Measurements from ENCODE around the gene DNASE1L2.

Gene DNASE1L2

DNA sequence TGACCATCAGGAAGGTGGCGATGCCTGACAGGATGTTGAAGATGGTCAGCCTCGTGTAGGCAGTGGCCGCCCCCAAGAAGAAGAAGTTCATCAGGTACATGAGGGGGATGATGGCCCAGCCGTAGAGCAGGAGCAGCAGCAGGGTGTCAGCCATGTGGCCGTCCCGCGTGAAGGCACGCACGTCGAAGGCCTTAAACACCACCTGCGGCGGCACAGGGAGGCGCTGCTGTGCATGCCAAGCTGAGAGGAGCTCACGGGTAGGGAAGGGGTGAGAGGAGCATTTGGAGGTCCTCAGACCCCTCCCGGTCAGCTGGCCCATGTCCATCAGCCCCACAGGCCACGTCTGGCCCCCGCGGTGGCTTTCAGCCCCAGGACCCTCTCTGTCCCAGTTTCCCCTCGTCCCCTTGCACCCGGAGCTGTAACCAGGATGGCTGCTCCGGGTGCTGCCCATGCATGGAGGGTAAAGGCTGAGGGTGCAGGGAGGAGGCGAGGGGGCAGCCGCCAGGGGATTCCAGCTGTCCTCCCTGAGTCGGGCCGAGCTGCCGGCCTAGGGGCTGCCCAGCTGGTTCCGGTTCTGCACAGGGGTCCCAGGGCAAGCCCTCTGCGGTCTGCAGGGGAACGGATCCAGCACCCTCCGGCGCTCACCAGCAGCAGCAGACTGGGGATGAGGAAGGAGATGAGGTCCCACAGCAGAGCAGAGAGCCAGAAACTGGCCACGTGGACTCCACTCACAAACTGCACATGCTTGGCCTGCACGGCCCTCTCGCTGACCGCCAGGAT, 48.7 kb downstream of the DNASE1L2 start:
- DNase-seq (ENCODE audit: low spot score) (no peak), FAIRE-seq (no peak)

DNA sequence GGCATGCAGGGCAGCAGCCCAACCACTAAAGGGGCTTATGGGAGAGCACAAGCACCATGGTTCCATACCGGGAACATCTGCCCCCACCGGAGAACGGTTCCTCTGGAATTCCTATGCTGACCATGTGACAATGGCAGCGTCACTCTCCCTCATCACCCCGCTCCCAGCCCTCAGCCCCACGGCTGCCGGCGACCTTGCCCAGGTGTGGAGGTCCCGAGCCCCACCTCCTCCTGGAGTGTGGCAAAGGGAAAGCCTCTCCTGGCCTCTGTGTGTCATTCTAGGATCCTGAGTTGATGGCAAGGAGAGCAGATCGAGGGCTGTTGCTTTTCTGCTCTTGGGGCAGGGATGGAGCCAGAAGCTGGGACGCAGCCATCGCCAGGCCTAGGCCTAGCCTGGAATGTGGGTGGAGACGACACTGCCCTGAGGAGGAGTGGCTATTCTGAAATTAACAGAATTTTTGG, 49.5 kb downstream of the DNASE1L2 start:
- FAIRE-seq (no peak), DNase-seq (ENCODE audit: low spot score) (no peak)

DNA sequence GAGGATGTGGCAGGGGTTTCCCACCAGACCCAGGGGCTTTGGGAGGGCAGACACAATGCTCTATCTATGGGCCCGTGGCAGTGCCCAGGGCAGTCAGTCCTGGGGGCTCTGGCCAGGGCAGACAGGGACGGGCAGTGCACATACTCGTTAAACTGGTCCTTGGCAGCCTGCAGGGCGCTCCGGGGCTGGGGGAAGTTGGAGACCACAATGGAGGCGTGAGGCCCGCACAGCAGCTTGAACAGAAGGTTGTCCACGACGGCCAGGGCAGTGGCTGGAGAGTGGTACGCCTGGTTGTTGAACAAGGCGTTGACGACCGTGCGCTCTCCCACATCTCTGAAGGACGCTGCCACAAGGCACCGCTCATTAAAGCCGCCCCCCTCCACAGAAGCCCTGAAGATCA, 50.3 kb downstream of the DNASE1L2 start:
- DNase-seq (ENCODE audit: low spot score) (no peak), FAIRE-seq (no peak)

- no peak for DNase-seq (ENCODE audit: low spot score)
- no peak for FAIRE-seq
Observed at GRCh38 chr16:2287916-2288547, 51.8 kb downstream of the DNASE1L2 start.

Data from RCC 7860 (cell line).